HG02970 (cell line): ENCODE results near the gene FAT2.
"Not testable (repeated sequence)": the region's sequence is repeated elsewhere in the genome, so short reads cannot be mapped to it uniquely, and the experiment has no call there.

Experiments used
- ATAC-seq: cut with Tn5 transposase; IDR thresholded peaks from one replicate; pipeline ENCODE4 v1.9.1; 2021; ENCODE audit warnings: mild to moderate bottlenecking, moderate library complexity, moderate number of reproducible peaks; ENCODE audit not compliant: unreplicated experiment, low FRiP score

Gene FAT2

DNA sequence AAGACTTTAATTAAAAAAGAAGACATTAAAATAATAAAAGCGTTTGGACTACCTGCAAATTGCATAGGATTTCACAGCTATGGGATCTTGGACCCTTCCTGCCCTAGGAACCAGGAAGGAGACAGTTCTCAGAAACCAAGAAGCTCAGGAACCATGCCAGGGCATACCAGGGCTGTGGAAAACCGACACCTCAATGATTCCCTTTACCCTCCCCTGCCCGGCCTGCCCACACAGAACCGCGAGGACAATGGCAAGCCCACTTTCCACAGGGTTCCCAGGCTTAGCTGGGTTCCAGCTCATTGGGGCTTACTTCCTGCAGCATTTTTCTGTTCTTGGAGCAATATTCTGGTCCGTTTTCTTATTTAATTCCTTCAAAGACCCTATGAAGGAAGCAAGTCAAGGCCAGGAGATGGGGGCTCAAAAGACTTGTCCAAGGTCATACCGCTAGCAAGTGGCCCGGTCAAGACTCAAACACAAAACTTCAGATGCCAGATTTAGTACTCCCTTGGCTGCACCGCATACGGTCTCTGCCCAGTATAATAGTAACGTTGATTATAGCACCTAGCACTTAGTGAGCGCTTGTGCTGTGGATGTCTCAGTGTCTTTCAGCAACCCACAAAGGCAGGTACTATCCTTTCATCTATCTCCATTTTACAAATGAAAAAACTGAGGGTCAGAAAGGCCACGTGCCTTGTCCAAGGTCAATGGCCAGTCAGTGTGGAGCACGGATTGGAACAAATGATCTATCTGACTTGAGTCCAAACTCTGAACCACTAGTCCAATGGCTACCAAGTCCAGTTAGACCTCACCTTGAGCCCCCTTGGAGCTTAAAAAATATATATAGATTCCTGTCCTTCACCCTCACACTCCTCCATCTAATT is 6.8 kb downstream of the FAT2 start:
- ATAC-seq = no peak

DNA sequence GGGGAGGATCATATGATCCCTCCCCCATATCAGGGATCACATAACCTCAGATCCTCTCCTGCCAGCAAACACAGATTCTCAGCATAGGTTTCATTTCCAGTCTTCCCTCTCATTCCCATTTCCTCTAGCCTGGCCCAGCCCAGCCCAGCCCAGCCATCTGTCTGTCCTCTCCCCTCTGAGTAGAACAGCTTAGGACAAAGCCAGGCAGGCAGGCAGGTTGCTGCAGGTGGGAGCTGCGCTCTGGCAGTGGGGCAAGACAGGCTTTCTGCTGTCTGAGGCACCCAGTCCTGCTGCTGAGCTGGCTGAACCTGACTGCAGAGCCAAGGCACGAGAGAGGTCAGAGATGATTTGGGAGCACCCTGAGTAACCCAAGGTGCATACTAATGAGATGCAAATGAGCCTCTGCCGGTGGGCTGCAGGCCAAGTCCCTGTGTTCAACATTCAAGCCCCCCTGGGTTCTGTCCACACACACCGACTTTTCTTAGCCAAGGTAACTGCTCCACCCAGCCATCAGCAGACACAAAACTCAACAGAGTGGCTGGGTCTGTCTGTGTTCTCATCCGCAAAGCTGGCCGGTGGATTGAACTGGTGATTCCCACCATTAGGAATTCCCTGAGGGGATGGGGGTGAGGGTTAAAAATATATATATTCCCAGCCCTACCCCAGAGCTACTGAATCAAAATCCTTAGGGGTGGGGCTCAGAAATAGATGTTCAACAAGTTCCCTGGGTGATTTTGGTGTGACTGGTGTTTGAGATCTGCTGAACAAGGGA is 9.1 kb downstream of the FAT2 start:
- ATAC-seq = no peak

DNA sequence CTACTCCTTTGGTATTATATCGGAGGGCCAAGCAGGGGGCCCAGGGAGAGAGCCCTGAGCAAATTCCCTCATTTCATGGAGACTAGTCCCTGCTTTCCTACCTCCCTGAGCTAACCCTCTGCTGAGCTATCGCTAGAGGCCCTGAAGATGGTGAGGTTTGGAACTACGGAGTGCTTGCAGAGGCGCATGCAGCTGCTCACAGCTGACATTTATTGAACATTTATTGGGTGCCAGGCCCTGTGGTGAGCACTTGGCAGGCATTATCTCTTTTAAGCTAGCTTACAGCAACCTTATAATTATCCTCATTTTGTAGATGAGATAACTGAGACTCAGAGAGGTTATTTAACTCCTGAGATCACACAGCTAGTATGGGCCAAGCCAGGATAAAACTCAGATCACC is 9.8 kb downstream of the FAT2 start:
- ATAC-seq = no peak

DNA sequence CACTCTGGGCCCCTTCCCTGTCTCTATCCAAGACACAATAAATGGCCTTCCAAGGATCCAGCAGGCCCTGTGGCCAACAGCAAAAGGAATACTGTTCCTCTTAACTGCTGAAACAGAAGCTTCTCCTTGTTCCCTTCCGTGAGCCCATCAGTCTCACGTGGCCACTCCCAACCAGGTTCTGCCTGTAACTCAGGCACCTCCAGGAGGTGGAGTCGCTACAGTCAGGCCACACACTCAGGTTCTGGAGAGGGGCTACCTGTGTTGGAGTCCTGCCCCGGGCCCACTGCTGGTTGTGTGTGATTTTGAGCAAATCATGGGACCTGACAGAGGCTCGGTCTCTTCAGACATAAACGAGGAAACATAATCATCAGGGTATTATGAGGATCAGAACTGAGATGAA is 10.3 kb downstream of the FAT2 start:
- ATAC-seq = no peak

DNA sequence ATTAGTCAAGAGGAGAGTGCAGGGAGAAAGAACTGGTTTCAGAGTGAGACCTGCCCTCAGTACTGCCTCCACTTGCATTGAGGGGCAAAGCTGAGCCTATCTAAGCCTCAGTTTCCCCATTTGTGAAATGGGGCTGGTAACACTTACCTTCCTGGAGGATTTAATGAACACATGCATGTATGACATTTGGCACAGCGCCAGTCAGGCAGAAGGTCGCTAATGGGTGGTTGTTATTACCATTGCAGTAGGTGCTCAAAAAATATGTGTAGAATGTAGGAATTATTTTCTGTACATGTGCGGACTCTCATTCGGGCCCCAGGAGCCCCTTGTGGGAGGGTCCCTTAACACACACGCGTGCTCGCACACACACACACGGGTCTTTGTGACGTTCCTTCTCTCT is 10.9 kb downstream of the FAT2 start:
- no peak for ATAC-seq

DNA sequence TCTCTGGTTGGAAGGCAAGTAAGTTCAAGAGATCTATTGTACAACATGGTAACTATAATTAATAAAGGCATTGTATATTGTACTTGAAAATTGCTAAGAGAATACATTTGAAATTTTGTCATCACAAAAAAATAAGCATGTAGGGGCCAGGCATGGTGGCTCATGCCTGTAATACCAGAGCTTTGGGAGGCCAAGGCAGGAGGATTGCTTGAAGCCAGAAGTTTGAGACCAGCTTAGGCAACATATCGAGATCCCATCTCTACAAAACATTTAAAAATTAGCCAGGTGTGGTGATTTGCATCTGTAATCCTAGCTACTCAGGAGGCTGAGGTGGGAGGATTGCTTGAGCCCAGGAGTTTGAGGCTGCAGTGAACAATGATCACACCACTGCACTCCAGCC is 12.0 kb downstream of the FAT2 start:
- ATAC-seq = not testable (repeated sequence)

DNA sequence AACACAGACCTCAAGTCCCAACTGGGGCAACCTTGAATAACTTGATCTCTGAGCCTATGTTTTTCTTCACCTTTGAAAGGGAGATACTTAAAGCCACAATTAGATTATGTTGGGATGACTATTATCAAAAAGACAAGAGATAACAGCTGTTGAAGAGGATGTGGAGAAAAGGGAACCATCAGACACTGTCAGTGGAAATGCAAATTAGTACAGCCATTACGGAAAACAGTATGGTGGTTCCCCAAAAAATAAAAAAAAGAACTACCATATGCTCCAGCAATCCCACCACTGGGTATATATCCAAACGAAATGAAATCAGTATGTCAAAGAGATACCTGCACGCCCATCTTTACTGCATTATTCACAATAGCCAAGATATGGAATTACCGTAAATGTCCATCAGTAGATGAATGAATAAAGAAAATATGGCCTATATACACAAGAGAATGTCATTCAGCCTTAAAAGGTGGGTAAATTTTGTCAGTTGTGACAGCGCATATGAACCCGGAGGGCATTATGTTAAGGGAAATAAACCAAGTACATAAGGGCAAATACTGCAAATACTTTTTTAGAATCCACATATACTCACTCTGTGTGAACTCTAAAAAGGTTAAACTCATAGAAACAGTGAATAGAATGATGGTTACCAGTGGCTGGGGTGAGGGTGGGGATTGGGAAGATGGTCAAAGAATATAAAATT is 12.7 kb downstream of the FAT2 start:
- ATAC-seq = no peak

DNA sequence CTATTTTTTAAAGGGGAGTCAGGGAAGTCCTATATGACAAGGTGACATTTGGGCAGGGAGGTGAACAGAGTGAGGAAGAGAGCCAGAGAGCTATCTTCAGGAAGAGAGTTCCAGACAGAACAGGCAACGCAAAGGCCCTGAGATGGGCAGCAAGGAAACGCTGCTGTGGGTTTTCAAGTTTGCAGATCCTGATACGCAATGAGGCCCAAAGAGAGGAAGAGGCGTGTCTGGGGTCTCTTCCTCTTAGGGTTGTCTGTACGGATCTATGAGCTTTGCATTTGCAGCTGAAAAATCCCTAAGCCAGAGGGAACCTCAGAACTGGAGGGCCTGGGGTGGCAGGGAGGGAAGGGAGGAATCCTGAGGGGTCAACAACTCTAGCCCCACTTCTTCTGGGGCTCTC is 13.6 kb downstream of the FAT2 start:
- ATAC-seq = no peak

DNA sequence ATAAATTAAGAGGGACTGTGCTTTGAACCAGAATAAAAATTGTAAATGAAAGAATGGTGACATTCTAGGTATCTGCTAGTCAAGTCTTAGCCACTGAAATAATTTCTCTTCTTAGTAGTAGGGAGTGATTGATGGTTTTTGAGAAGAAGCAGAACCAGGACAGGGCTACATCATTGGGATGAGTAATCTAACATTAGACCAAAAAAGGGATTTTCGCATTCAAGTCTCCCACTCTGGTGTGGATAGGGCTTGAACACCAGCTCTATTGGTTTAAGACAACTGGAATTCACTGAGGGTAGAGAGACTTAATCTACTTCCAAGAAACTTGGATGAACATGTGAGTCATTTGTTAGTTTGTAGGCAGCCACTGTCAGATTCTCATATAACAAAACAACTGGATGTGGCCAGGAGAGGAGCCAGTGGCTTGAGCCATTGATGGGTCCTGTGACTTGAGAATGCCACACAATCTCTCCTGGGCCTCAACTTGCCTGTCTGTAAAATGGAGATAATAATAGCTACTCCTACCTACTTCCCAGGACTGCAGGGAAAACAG is 16.6 kb downstream of the FAT2 start:
- no peak for ATAC-seq

DNA sequence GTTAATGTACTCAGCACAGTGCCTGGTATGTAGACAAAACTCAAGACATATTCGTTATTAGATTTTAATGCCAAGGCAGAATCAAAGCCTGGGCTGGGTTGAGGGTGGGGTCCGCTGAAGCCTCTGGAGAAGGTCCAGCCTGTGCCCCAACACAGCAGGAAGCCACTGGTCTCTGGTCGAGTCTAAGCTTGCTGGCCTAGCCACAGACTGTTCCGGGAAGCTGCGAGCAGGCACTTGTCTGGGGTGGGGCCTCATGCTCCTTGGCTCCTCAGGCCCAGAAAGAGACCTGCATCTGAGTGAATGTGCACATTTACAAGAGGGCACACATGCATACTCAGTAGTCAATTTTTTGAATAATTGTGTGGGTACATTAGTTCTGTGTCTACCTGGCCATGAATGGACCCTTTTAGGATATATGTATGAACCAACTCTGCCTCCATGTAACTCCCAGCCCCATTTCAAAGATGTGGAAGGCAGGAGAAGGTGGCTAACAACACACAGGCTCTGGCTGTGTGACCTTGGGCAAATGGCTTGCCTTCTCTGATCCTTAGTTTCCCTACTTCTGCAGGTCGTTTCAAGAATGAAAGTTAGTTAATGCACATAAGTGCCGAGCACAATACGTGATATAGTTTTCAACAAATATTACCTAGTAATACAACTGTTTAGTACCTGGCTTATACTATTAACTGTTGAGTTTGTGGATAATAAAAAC is 18.3 kb downstream of the FAT2 start:
- ATAC-seq = no peak

DNA sequence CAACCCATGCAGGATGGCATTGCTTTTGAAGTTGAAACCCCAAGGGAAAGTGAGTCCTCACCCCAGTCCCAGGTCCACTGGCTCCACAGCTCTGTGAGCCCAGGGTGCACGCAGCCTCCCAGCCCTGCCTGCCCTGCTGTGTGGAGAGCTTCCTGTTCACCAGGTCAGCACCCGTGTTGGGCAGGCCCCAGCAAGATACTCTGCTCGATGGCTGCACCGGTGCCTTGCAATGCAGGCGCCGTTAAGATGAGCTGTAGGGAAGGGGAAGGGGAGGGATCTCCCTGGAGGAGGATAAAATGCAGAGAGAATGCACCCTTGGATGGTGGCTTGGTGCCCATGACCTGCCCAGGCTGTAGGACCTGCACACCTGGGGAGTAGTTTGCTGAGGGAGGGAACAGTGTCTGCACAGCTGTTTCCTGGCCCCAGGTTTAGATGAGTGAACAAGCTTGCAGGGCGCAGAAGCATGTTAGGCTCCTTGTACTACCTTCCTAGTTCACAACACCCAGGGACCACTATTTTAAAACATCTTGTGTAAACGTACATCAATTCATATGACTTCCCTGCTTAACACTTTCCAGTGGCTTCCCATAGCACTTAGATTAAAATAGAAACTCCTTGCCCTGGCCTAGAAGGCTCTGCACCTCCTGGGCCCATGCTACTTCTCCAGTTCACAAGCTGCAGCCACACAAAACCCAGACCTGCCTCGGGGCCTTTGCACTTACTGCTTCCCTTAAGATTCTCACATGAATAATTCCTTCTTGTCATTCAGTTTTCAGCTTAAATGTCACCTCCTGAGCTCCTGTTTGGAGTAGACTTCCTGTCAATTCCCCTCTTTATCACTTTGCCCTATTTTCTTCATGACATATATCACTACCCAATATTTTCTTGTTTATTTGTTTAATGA is 19.6 kb downstream of the FAT2 start:
- ATAC-seq = no peak

DNA sequence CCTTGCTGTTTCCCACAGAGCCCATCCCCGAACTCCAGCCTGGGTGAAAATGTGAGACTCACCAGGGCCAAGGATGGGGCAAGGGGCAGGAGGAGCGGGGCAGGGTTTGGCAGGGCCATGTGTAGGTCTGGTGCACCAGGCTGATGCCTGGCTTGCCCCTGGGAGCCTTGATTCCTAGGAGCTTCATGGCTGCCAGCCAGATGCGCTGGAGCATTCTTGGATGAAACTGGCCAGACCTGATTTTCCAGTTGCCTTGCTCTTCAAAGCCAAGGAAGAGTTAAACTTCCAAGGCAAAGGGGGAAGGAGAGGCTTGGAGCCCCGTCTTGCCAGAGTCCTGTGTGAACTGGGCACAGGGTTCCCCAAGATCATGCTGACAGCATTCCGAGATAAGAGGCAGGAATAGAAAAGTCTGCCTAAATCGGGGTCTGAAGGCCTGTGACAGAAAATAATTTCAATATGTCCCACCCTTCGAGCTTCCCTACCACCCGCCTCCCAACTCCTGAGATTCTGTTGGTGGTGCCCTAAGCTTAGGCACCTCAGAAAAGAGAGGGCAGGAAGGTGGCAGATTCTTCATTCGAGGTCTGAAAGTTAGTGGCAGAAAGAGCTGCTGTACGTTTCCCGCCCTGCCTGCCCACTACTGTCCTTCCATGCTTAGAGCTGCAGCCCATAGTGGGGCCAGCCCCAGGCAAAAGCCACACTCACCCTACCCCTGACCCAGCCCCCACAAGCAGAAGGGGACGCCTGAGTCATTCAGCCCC is 20.4 kb downstream of the FAT2 start:
- no peak for ATAC-seq

DNA sequence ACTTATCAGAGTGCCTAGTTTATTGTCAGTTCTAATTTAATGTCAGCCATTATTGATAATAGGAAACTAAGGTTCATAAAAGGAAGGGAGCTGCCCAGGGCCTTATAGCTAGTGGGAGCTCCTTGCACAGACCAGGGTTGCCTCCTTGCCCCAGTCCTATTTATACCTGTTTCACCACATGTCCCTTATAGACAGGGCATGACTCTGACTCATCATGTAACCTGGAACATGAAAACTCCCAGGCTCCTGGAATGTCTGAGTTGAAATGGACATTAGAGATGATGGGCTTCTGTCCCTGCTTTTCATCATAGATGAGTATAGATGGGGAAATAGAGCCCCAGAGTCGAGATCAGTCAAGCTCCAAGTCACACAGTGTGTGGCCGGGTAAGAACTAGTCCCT is 21.1 kb downstream of the FAT2 start:
- ATAC-seq = no peak

DNA sequence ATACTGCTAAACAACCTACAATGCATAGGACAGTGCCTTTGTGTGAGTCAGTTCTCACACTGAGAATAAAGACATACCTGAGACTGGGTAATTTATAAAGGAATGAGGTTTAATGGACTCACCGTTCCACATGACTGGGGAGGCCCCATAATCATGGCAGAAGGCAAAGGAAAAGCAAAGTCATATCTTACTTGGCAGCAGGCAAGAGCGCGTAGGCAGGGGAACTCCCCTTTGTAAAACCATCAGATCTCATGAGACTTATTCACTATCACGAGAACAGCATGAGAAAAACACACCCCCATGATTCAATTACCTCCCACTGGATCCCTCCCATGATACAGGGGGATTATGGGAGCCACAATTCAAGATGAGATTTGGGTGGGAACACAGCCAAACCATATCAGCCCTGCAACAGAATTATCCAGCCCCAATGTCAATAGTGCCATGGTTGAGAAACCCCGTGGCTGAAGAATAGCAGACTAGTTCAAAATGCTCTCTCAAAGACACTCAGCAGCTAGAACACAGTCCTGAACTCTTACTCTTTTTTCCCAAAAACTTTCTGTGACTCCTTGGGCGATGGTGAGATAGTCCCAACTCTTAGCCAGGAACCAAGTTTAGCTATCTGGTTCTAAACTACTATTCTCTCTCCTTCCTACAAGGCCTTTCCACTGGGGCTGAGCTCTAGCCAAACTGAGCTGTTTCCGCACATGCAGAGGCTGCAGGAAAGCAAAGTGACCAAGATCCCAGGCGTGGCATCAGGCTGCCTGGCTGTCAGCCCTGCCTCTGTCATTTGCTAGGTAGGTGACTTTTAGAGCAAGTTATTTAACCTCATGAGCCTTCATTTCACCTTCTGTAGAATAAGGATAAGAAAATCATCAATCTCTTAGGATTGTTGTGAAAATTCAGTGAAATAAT is 21.7 kb downstream of the FAT2 start:
- no peak for ATAC-seq

DNA sequence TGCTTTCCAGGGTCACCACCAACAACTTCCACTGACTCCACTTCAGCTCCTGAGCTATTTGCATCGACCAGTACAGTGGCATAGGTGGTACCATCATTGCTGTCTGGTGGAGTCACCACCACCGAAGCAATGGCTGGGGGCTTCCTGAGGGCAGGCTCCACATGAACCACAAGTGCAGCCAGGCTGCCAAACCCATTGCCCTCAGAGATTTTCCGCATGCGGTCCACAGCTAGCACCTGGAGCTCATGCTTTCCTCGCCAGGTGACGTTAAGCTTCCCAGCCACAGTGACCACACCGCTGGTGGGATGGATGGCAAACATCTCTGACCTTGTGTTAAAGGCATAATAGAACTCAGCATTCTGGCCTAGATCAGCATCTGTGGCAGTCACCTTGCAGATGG is 23.1 kb downstream of the FAT2 start:
- ATAC-seq = no peak

DNA sequence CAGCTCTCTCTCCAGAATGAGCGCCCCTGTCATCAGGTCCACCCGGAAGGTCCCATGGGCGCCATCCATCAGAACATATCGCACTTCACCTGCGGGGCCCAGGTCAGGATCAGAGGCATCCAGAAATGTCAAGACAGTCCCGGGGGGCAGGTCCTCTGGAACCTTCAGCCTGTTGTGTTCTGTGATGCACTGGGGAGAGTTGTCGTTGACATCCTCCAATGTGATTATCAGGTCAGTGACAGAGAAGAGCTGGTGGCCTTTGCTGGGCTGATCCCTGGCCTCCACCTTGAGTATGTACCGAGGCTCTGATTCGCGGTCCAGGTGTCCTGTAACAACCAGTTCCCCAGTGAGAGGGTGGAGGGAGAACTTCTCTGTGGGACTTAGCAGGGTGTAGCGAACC is 25.2 kb downstream of the FAT2 start:
- ATAC-seq = no peak

DNA sequence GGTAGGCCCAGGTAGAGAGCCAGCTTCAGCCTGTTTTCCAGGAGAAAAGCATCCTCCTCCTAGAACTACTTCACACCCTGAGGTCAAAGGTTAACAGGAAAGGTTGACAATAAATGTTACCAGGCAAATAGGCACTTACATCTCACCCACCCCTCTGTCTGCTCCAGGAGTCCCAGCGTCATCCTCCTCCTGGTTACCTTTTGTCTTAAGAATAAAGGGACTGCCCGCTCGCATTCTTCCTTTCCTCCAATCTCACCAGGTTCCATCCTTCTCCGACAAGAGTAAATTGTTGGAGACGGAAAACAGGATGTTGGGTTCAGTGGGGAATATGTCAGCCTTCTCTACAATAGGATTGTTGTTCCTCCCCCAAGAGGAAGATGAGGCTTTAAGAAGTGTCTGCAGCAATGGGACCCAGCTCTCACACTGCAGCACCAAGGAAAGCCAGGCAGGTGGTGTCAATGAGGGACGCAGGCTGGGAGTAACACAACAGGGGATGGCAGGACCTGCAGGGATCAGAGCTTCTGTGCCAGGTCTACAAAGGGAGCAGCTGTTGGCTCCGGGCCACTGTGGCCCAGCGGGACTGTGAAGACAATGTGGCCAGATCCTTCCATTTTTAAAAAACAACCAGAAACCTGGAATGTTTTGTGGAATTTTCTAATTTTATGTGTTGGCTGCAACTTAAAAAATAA is 29.0 kb downstream of the FAT2 start:
- ATAC-seq = no peak
